Measurements from ENCODE around the gene RCC1.
"Not testable (repeated sequence)": the region's sequence is repeated elsewhere in the genome, so short reads cannot be mapped to it uniquely, and the experiment has no call there.

Gene RCC1

DNA sequence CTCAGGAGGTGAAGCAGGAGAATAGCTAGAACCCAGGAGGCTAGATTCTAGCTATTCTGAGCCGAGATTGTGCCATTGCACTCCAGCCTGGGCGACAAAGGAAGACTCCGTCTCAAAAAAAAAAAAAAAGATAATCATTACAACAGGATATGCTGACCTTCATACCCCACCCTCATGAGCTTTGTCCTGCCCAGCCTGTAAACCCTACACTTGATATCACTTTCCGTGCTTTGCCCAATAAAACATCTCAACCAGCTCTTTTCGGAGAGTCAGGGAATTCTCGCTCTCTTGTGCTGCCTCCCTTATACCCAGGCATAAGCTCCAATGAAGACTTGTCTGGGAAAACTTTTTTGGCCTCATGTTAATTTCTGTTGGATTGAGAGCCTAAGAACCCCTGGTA lies 45.5 kb downstream of the RCC1 start:
- DNase-seq, result no peak

DNA sequence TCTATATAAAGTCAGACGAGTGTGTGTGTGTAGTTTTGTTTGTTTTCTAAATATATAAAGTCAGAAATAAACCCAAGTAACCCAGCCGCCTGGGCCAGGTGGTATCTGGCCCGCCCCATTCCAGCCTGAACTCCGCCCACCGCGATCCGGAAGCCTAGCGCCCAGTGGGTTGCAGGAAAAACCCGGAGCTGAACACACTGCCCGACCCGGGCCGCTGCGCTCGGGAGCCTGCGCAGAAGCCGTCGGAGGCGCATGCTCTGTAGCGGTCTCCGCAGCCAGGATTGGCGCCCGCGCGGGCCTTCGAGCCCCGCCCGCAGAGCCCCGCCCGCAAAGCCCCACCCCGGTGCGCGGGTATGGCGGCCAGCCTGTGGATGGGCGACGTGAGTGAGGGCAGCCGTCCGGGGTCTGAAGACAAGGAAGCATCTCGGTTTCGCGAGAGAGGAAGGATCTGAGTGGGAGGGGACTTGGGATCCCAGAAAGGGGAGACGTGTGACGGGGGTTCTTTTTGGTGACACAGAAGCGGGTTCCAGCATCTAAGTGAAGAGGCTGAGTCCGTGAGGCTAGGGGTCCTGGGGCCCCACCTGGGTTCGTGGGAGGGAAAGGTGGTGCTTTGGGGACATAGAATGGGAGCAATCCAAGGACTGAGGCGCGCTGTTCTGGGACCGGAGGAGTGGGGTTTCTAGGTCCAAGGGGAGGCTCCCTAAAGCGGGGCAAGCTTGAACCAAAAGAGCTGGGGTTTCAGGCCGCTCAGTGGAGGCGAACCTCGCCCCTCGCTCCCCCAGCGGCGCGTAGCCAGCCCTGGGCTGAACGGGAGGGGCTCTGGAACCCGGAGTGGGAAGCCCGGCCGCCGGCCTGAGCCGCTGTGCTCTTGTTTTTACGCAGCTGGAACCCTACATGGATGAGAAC lies 47.2 kb downstream of the RCC1 start, which contains the start of gene TRNAU1AP:
TRNAU1AP (plus strand) TSS at position 328 of the 906 bp plus-strand sequence; CDS start at position 354, 26 bp downstream.
- DNase-seq, result peak; percentile 89

DNA sequence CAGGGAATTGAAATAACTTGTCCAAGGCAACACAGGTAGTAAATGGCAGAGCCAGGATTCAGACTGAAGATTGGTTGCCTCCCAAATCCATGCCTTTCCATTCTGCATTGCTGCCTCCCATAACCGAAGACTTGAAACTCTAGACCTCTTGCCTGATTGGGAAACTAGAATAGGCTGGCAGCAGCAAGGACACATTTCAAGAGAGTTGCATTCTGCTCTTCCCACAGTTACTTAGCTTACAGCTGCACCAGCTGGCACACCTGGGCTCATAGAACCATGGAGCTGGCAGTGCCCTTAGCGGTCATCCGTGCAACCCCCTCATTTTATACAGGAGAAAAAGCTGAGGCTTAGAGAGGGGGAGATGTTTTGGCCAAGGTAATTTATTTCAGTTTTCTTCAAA lies 55.0 kb downstream of the RCC1 start:
- no peak for DNase-seq

DNA sequence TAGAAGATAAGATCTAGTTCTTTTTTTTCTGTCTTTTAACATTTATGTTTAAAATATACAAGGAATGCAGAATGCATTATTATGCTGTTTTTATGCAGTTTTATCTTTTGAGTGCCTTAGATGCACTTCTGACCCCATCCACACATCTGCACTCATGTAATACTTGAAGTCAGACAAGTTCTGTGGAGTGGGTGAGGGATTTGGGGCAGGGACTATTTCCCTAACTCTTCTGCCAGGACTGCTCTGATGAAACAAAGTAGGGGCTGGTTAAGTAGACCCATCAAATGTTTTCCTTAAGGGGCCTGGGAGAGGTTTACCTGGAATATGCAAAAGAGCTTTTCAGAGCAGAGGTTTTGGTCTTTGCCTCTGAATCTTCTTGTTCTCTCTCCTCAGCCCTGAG lies 58.5 kb downstream of the RCC1 start:
- DNase-seq, result no peak

GRCh38 chr1:28565040-28565439 lies 59.2 kb downstream of the RCC1 start:
- no peak for DNase-seq

DNA sequence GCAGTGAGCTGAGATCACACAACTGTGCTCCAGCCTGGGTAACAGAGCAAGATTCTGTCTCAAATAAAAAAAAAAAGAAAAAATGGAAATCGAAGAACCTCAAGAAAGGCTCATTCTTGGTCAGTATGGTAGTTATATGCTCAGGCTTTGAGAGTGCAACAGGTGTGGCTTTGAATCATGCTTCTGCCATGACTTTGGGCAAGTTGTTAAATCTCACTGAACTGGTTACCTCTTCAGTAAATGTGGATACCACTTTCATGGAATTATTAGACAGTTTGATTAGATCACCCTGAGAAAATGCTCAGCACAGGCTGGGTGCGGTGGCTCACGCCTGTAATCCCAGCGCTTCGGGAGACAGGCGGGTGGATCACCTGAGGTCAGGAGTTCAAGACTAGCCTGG lies 59.9 kb downstream of the RCC1 start:
- no peak for DNase-seq

DNA sequence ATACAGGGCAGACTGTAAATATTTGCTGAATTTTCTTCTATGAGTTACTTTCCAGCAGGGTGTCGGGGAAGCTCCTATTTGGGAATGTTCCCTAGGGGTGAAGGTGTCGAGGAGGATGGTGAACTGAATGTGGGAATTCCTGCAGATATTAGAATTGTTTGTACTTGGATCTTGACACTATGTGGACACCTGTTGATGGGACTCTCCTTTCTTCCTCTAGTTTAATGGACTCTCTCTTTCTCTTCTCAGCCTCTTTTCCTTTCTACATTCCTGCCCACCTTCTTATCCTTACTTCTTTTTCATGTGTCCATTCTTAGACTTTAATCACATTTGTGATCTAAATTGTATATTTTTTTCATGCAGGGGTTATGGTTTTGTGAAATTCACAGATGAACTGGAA lies 61.1 kb downstream of the RCC1 start:
- no peak for DNase-seq

DNA sequence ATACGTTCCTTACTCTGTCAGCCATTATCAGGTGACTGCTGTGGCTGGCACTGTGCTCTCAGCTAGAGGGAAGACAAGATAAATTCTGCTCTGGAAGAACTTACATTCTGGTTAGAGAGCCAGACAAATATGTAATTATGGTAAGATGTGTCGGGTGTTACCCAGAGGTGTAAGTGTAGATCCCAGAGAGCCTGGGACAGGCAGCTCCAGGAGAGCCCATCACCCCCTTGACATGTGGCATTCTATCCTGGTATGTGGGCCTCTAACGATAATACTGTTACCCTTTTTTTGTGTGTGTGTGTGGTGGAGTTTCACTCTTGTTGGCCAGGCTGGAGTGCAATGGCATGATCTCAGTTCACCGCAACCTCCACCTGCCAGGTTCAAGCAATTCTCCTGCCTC lies 66.1 kb downstream of the RCC1 start:
- DNase-seq, result no peak

GRCh38 chr1:28572891-28573290 lies 67.0 kb downstream of the RCC1 start:
- DNase-seq, result peak; percentile 67

GRCh38 chr1:28573564-28573963 lies 67.7 kb downstream of the RCC1 start:
- no peak for DNase-seq

DNA sequence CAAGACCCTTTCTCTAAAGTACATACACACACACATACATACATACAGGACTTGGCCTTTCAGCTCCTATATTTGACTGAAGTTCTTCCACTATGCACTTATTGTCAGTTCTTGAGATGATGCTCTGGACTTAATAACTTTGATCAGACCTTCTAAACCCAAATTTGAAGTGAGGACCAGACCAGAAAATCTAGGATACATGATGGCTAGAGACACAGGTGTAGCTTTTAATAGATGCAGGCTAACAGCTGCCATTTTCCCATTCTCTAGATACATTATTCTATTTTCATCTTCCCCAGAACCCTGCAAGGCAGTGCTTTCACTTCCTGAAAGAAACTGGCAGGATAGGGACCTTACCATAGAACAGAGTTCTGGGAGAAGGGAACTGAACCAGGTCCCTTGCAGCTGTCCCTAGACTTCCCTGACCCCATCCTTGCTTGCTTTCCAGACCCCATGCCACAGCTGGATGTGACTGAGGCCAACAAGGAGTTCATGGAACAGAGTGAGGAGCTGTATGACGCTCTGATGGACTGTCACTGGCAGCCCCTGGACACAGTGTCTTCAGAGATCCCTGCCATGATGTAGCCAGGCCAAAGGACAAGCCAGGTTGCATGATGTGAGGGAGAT lies 71.3 kb downstream of the RCC1 start:
- no peak for DNase-seq

- no peak for DNase-seq
Measured at GRCh38 chr1:28577738-28578536, 72.1 kb downstream of the RCC1 start.

DNA sequence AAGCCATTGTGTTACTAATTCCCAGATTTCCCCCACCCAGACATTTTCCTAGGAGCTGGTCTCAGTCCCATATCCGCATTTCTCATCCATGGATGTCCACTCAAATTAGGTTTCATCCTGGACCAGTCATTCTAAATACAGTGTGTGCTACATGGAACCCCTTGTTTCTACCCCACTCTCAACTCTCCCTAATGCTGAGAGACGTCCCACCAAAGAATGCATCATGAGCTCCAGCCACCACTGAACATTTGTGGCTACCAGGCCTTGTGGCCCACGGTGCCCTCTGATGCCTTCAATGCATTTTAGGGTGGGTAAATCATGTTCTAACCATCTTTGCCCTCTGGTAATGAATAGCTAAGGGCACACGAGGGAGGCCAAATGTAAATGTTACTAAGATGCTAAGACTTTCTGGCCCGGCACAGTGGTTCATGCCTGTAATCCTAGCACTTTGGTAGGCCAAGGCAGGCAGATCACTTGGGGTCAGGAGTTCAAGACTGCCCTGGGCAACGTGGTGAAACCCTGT lies 72.9 kb downstream of the RCC1 start:
- no peak for DNase-seq

GRCh38 chr1:28579401-28579800 lies 73.6 kb downstream of the RCC1 start:
- DNase-seq, result no peak

DNA sequence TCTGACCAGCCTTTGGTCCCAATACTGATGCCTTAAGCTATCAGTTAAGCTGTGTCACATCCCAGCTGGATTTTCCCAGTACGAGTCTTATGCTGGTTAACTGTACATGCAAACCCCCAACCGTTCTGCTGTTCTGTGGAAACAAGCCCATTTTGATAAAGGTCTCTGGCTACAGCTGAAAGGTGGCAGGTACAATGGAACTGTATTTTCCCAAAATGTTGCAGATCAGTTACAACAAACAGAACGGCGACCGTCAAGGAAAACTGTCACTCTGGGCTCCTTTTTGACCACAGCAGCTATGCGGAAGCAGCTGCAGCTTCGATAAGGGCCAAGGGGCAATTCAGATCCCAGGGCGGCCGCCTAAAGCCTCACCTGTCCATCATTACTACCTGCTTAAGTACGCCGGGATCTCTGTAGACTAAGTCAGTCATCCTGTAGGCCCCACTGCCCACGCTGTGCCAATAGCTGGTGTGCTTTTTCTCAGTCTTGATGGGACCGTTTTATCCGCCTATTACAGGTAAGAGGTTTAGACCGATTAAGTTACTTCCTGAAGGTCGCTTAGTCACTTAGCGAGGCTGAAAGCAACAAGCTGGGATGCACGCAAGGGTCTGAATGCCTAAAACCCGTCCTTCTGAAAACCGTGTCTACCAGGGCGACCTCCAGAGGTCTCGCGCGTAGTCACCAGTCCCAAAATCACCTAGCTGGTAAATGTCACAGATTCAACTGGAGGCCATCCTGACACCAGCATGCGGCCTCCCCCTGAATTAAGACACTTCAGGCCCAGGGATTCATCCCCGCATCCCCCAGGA lies 75.1 kb downstream of the RCC1 start:
- no peak for DNase-seq

- DNase-seq, result peak; percentile 93
Measured at GRCh38 chr1:28581531-28582247, 75.8 kb downstream of the RCC1 start.

DNA sequence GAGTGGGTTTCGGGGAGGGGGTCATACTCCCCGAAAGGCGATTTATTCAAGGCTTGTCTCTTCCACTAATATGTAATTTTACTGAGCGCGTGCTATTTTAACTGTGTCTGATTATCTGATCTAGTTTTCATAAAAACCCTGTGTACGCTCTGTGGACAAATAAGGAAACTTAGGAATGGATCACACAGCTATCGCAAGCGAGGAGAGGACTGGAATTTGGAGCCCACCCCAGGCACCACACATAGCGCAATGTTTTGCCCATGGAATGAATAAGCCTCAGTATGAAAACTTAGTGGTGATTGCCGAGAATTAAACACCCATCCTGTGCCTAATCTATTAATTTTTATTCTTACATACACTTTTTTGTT lies 76.4 kb downstream of the RCC1 start:
- DNase-seq, result no peak

GRCh38 chr1:28586585-28587391 lies 80.9 kb downstream of the RCC1 start:
- not testable (repeated sequence) for DNase-seq

Measured in NCI-H226 (cell line).